H1 (cell line): Measurements from ENCODE around the gene KLHL14. TPM values are rescaled to one million over a fixed set of nuclear protein-coding genes. Genes with fewer than 3 reads are reported as not detected.

Experiments used
- CTCF ChIA-PET: fragments of 300-600 bp; sonication (Branson Sonifier 250); formaldehyde crosslinking; loops from one replicate; lab custom pipeline; 2021; ENCODE audit not compliant: partially characterized antibody; lab: Charles Lee
- POLR2A ChIA-PET: fragments of 300-600 bp; sonication (Branson Sonifier 250); formaldehyde crosslinking; loops from one replicate; lab custom pipeline; 2021; ENCODE audit warnings: inconsistent platforms; ENCODE audit not compliant: partially characterized antibody; lab: Charles Lee
- DNase-seq, 2 experiments: peaks; one replicate each; pipeline versions ENCODE4 v3.0.0 to v3.0.0-alpha.2; 2010 to 2022; ENCODE audit warnings: low spot score in 2 of 2, low read depth in 1 of 2, mixed read lengths in 1 of 2
- FAIRE-seq: peaks from 2 replicates; lab custom pipeline; 2011; peaks lifted over from hg19 to GRCh38; lab: Jason Lieb, UNC
- H2AFZ ChIP-seq: 2 replicates; pipeline ENCODE4 v1.8.1; 2012; ENCODE audit warnings: low read length, inconsistent platforms
- H2AK5ac ChIP-seq: 2 replicates; pipeline ENCODE4 v1.6.1; 2013; ENCODE audit warnings: low read depth, low read length
- H2BK120ac ChIP-seq: replicated peaks from 2 replicates; pipeline ENCODE3; 2013; ENCODE audit warnings: low read depth, low read length, inconsistent platforms
- H2BK12ac ChIP-seq: 2 replicates; pipeline ENCODE4 v1.6.1; 2013; ENCODE audit warnings: low read depth, low read length
- H2BK15ac ChIP-seq: 2 replicates; pipeline ENCODE4 v1.6.1; 2013; ENCODE audit warnings: low read length
- H2BK20ac ChIP-seq: 2 replicates; pipeline ENCODE4 v1.6.1; 2013; ENCODE audit warnings: low read length
- H2BK5ac ChIP-seq: 2 replicates; pipeline ENCODE4 v1.6.1; 2013; ENCODE audit warnings: low read depth, low read length
- H3K14ac ChIP-seq: 2 replicates; pipeline ENCODE4 v1.6.1; 2013; ENCODE audit warnings: inconsistent platforms; ENCODE audit not compliant: insufficient read length
- H3K18ac ChIP-seq: 2 replicates; pipeline ENCODE4 v1.6.1; 2013; ENCODE audit warnings: low read length; ENCODE audit errors: extremely low read depth
- H3K23ac ChIP-seq: 2 replicates; pipeline ENCODE4 v1.6.1; 2013; ENCODE audit warnings: inconsistent platforms; ENCODE audit not compliant: insufficient read length
- H3K23me2 ChIP-seq: 2 replicates; pipeline ENCODE4 v1.6.1; 2013; ENCODE audit warnings: low read depth, low read length
- H3K27ac ChIP-seq: 2 replicates; pipeline ENCODE4 v1.6.1; 2011; ENCODE audit warnings: low read depth, low read length, inconsistent platforms
- H3K27me3 ChIP-seq, 4 experiments: replicated peaks in 1 of 4; 1 replicate in 1 of 4; 2 replicates in 3 of 4; pipeline versions ENCODE4 v1.6.1 to v1.8.1; 2011 to 2013; ENCODE audit warnings: low read length in 3 of 4, mild to moderate bottlenecking in 3 of 4, inconsistent platforms in 2 of 4, mixed read lengths in 2 of 4, moderate library complexity in 1 of 4; ENCODE audit not compliant: control insufficient read depth in 3 of 4, insufficient read depth in 3 of 4; ENCODE audit errors: extremely low read depth in 1 of 4
- H3K36me3 ChIP-seq, 4 experiments: 2 replicates each; pipeline versions ENCODE4 v1.6.1 to v1.8.1; 2011 to 2013; ENCODE audit warnings: mild to moderate bottlenecking in 4 of 4, low read length in 3 of 4, moderate library complexity in 2 of 4, control low read depth in 1 of 4, inconsistent platforms in 1 of 4; ENCODE audit not compliant: insufficient read depth in 4 of 4, control insufficient read depth in 2 of 4
- H3K4ac ChIP-seq: replicated peaks from 2 replicates; pipeline ENCODE3; 2013; ENCODE audit warnings: low read length, low read depth, mixed read lengths, inconsistent platforms; ENCODE audit not compliant: insufficient read length
- H3K4me1 ChIP-seq, 4 experiments: replicated peaks in 1 of 4; 1 replicate in 1 of 4; 2 replicates in 3 of 4; pipeline versions ENCODE4 v1.6.1 to v1.8.1; 2011 to 2013; ENCODE audit warnings: low read length in 3 of 4, inconsistent platforms in 2 of 4, mixed read lengths in 1 of 4; ENCODE audit not compliant: insufficient read depth in 4 of 4, control insufficient read depth in 3 of 4
- H3K4me2 ChIP-seq, 2 experiments: 2 replicates each; pipeline versions ENCODE4 v1.6.1 to v1.8.1; 2011 to 2013; ENCODE audit warnings: low read depth in 2 of 2, low read length in 2 of 2, control low read depth in 1 of 2, inconsistent platforms in 1 of 2, mild to moderate bottlenecking in 1 of 2; ENCODE audit not compliant: insufficient read depth in 1 of 2
- H3K4me3 ChIP-seq, 4 experiments: fragments of 200-600, 300-600 bp in 1 of 4; sonication (generic), shearing (Covaris generic), sonication (Bioruptor Twin) in 1 of 4; 2 replicates each; pipeline versions ENCODE4 v1.5.1 to v1.8.1; 2011 to 2016; ENCODE audit warnings: low read length in 4 of 4, low read depth in 3 of 4, control low read depth in 2 of 4, inconsistent platforms in 2 of 4, mild to moderate bottlenecking in 2 of 4, mixed read lengths in 1 of 4, moderate library complexity in 1 of 4; ENCODE audit not compliant: insufficient read depth in 2 of 4; ENCODE audit errors: extremely low read depth in 1 of 4
- H3K56ac ChIP-seq: replicated peaks from 2 replicates; pipeline ENCODE3; 2013; ENCODE audit warnings: low read depth, mild to moderate bottlenecking, mixed read lengths, low read length, inconsistent platforms; ENCODE audit not compliant: insufficient read length
- H3K79me1 ChIP-seq: 2 replicates; pipeline ENCODE4 v1.6.1; 2013; ENCODE audit warnings: low read depth, low read length, control low read depth
- H3K79me2 ChIP-seq, 2 experiments: 2 replicates each; pipeline versions ENCODE4 v1.6.1 to v1.8.1; 2012 to 2013; ENCODE audit warnings: low read length in 2 of 2, mild to moderate bottlenecking in 2 of 2, inconsistent platforms in 1 of 2; ENCODE audit not compliant: insufficient read depth in 2 of 2, control insufficient read depth in 1 of 2
- H3K9ac ChIP-seq, 4 experiments: replicated peaks in 1 of 4; 1 replicate in 1 of 4; 2 replicates in 3 of 4; pipeline versions ENCODE4 v1.6.1 to v1.8.1; 2011 to 2013; ENCODE audit warnings: low read depth in 3 of 4, low read length in 3 of 4, control low read depth in 2 of 4, mild to moderate bottlenecking in 2 of 4, moderate library complexity in 2 of 4, inconsistent platforms in 1 of 4; ENCODE audit errors: extremely low read depth in 1 of 4
- H3K9me3 ChIP-seq, 2 experiments: 2 replicates each; pipeline versions ENCODE4 v1.6.1 to v1.8.1; 2012 to 2013; ENCODE audit warnings: mild to moderate bottlenecking in 2 of 2, moderate library complexity in 2 of 2, control low read depth in 1 of 2, inconsistent platforms in 1 of 2, low read depth in 1 of 2, low read length in 1 of 2, mixed read lengths in 1 of 2; ENCODE audit not compliant: insufficient read depth in 2 of 2
- H4K20me1 ChIP-seq, 2 experiments: replicated peaks in 1 of 2; 2 replicates each; pipeline versions ENCODE3 to v1.8.1; 2011 to 2013; ENCODE audit warnings: inconsistent platforms in 2 of 2, low read length in 2 of 2, mild to moderate bottlenecking in 1 of 2; ENCODE audit not compliant: insufficient read depth in 2 of 2, control insufficient read depth in 1 of 2
- H4K5ac ChIP-seq: 2 replicates; pipeline ENCODE4 v1.6.1; 2013; ENCODE audit warnings: low read length, low read depth, mixed read lengths, inconsistent platforms; ENCODE audit not compliant: insufficient read length
- H4K8ac ChIP-seq: 2 replicates; pipeline ENCODE4 v1.8.0; 2013; ENCODE audit warnings: mild to moderate bottlenecking, moderate library complexity, low read length, inconsistent platforms; ENCODE audit not compliant: insufficient read depth; ENCODE audit errors: extremely low read depth
- H4K91ac ChIP-seq: replicated peaks from 2 replicates; pipeline ENCODE3; 2013; ENCODE audit warnings: low read length, mixed read lengths, inconsistent platforms; ENCODE audit not compliant: insufficient read length
- BACH1 ChIP-seq: IDR thresholded peaks from 2 replicates; pipeline ENCODE4 v1.6.1; 2012; ENCODE audit warnings: low read length, improper control_type of control experiment
- BCL11A ChIP-seq, 2 experiments: IDR thresholded peaks; one replicate each; pipeline ENCODE4 v1.6.1; 2011; ENCODE audit warnings: low read depth in 2 of 2, low read length in 2 of 2, mild to moderate bottlenecking in 2 of 2
- CBX5 ChIP-seq: fragments of 300-800, 300-1000 bp; sonication (generic); IDR thresholded peaks from 2 replicates; pipeline ENCODE4 v1.7.1; 2016; ENCODE audit warnings: antibody characterized with exemption, low read length, low read depth
- CHD2 ChIP-seq: IDR thresholded peaks from 2 replicates; pipeline ENCODE4 v1.6.1; 2012; ENCODE audit warnings: low read length, improper control_type of control experiment
- HDAC2 ChIP-seq, 2 experiments: fragments of 300-600 bp in 1 of 2; sonication (generic) in 1 of 2; IDR thresholded peaks; 2 replicates each; pipeline ENCODE4 v1.6.1; 2011 to 2012; ENCODE audit warnings: low read depth in 2 of 2, low read length in 2 of 2, mild to moderate bottlenecking in 2 of 2, moderate library complexity in 2 of 2, borderline replicate concordance in 1 of 2, inconsistent platforms in 1 of 2
- KDM4A ChIP-seq: IDR thresholded peaks from one replicate; pipeline ENCODE4 v1.7.1; 2012; ENCODE audit warnings: low read depth, mild to moderate bottlenecking, moderate library complexity, low read length, inconsistent platforms; ENCODE audit not compliant: severe bottlenecking
- RBBP5 ChIP-seq: IDR thresholded peaks from 2 replicates; pipeline ENCODE4 v1.7.1; 2012; ENCODE audit warnings: low read depth, mild to moderate bottlenecking, inconsistent platforms, low read length, moderate library complexity, borderline replicate concordance
- SAP30 ChIP-seq: fragments of 300-600 bp; sonication (generic); IDR thresholded peaks from 2 replicates; pipeline ENCODE4 v1.7.1; 2012; ENCODE audit warnings: low read length, moderate library complexity, mild to moderate bottlenecking, inconsistent platforms; ENCODE audit not compliant: insufficient read depth, insufficient replicate concordance
- SP4 ChIP-seq: IDR thresholded peaks from 2 replicates; pipeline ENCODE4 v1.6.1; 2012; ENCODE audit warnings: low read length, inconsistent platforms
- WGBS, 2 experiments: shearing (Covaris generic) in 1 of 2; methylation state at CpG; one replicate each; pipeline versions ENCODE4 v1.1.6 to v1.1.7; 2013 to 2015; ENCODE audit warnings: low lambda C conversion rate in 2 of 2, mixed read lengths in 2 of 2, inconsistent platforms in 1 of 2, low coverage in 1 of 2, missing lambda C conversion rate in 1 of 2; ENCODE audit not compliant: insufficient replicate concordance in 2 of 2, insufficient coverage in 1 of 2, insufficient read length in 1 of 2; ENCODE audit errors: extremely low coverage in 1 of 2, missing lambda C conversion rate in 1 of 2; 5-methylcytosine and 5-hydroxymethylcytosine counted together
- polyA plus RNA-seq, 7 experiments: library from polyadenylated mRNA; depleted of rRNA in 3 of 7; stranded (reverse) in 5 of 7; unstranded in 2 of 7; fragments of >200 nt in 5 of 7; fragments of 200-250 nt in 2 of 7; gene quantifications; 1 replicate in 5 of 7; 2 replicates in 1 of 7; 4 replicates in 1 of 7; pipeline versions ENCODE4 v1.2.1 to v1.2.3, GENCODE V29; 2011 to 2013; ENCODE audit warnings: missing spikeins in 2 of 7, mixed read lengths in 2 of 7
- total RNA-seq: library from RNA; stranded (reverse); fragmentation: NEBNext Ultra II Directional; extraction: Animal tissue kit (Norgen Biotek cat#: 25700); gene quantifications from 2 replicates; pipeline ENCODE4 v1.2.1, GENCODE V29; 2021

The KLHL14 gene
- total and polyA plus RNA-seq, 2 of the 8 experiments (the other 6 are each of a cell fraction or from before 2014, with no cell fraction given): 1.1 to 1.2 TPM

DNA sequence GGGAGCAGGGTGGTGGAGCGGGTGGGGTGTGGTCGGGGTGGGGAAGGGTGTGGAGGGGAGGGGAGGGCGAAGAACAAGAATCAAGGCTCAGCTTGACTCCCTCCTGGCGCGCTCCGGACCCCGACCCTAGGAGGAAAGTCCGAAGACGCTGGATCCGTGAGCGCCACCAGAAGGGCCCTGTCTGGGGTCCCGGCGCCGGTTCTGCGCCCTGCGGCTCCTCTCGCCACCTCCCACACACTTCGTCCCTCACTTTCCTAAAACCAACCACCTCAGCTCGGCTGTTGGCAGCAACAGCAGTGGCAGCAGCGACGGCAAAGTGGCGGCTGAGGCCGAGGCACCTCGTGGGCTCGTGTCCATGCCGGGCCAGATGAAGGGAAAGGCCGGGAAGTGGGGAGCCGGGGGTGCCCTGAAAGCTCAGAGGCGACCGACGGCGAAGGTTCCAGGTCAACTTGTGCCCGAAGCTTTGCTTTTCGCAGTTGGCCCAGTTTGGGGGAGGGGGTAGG lies 2.1 kb downstream of the KLHL14 start:
- no peak overlapping the region for H2BK5ac ChIP-seq
- peaks cover 7 to 23% (median 15%) of the 10 kb centered on the region in 4 experiments for H3K4me1 ChIP-seq
- H3K9me3 ChIP-seq: no peaks in the 10 kb centered on the region
- peak overlapping the region; percentile 15 for H4K91ac ChIP-seq
- peak overlapping the region; percentile 44 to 90 (median 68) for H3K4me3 ChIP-seq
- H4K8ac ChIP-seq: peak overlapping the region; percentile 76
- no peak overlapping the region for H2BK120ac ChIP-seq
- no peak overlapping the region for H3K27ac ChIP-seq
- no peak overlapping the region for H3K23ac ChIP-seq
- peaks cover 10 to 49% (median 40%) of the 10 kb centered on the region in 4 experiments for H3K27me3 ChIP-seq
- WGBS, 2 experiments: 1% methylated on average over 24 of the region's 34 CpGs; no CpG with 5 or more reads in 1 of the 2 experiments
- peak overlapping the region; percentile 73; the same call in 1 of the 2 replicates for H2AFZ ChIP-seq
- no peak overlapping the region for H2AK5ac ChIP-seq
- CTCF ChIA-PET: interaction anchor here (1.0 to 3.8 kb wide), 6 partner anchors 17 to 123 kb away, joined by 3 to 15 read pairs (median 5); no protein-coding TSS in a partner anchor
- peaks cover 20% of the 10 kb centered on the region for H3K23me2 ChIP-seq
- peak overlapping the region; percentile 29 for H4K5ac ChIP-seq
- no peak overlapping the region for H3K56ac ChIP-seq
- peak overlapping the region; percentile 21 for H3K4ac ChIP-seq
- no peaks in the 10 kb centered on the region for H3K36me3 ChIP-seq
- POLR2A ChIA-PET: interaction anchor here (1.3 to 1.6 kb wide), 3 partner anchors 10 to 23 kb away, joined by 3 to 5 read pairs (median 4); no protein-coding TSS in a partner anchor
- no peak for FAIRE-seq
- TF ChIP-seq HDAC2 (IDR thresholded peaks at IDR 0.05; ENCODE audit: borderline replicate concordance in 1 of 2, low read depth in 2 of 2, low read length in 2 of 2): no peak
- TF ChIP-seq SP4: no peak
- TF ChIP-seq SAP30: peak; percentile 45
- peak; percentile 21 for TF ChIP-seq KDM4A
- TF ChIP-seq RBBP5: 0 out of 2 replicates have a peak, but pooled peaks have one; percentile 28
- TF ChIP-seq BCL11A (IDR thresholded peaks at IDR 0.05; ENCODE audit: low read depth in 2 of 2, low read length in 2 of 2): no peak
- TF ChIP-seq CHD2: no peak
- no peak for TF ChIP-seq BACH1
- no peak for TF ChIP-seq CBX5
- TF ChIP-seq, all 59 proteins: peak for 3
- peaks cover 0 to 2% of the 10 kb centered on the region in 2 experiments for H4K20me1 ChIP-seq
- peak overlapping the region; percentile 27; the same call in 1 of the 2 replicates for H2BK12ac ChIP-seq
- no peaks in the 10 kb centered on the region for H3K79me1 ChIP-seq
- no peak overlapping the region for H2BK15ac ChIP-seq
- no peak overlapping the region; a peak in 3 of 7 replicates for H3K9ac ChIP-seq
- peak in 1 of 2 experiments; percentile 68 for DNase-seq
- H3K18ac ChIP-seq: 0 out of 2 replicates have a peak overlapping the region, but pooled peaks have one; percentile 4
- no peaks in the 10 kb centered on the region for H3K79me2 ChIP-seq
- H3K14ac ChIP-seq: no peak overlapping the region
- peak overlapping the region; percentile 84 to 100 for H3K4me2 ChIP-seq
- H2BK20ac ChIP-seq: no peak overlapping the region
